Stimulated activated naive CD8-positive, alpha-beta T cell treated with anti-CD3 and anti-CD28 coated beads, Interleukin-15, Interleukin-2, amounts not matched to agents 100 ng/mL and 50 ng/mL, for 24 hours (primary cell): ENCODE results near the gene GNA12.
"Not testable (repeated sequence)": the region's sequence is repeated elsewhere in the genome, so short reads cannot be mapped to it uniquely, and the experiment has no call there.

Experiments used
- H3K27ac Mint-ChIP-seq: one replicate; pipeline ENCODE4 v1.8.0; 2021; ENCODE audit warnings: mild to moderate bottlenecking, mixed read lengths
- H3K27me3 Mint-ChIP-seq: one replicate; pipeline ENCODE4 v1.8.0; 2021; ENCODE audit warnings: mixed read lengths
- H3K36me3 Mint-ChIP-seq: one replicate; pipeline ENCODE4 v1.8.0; 2021; ENCODE audit warnings: low read depth, mixed read lengths
- H3K4me1 Mint-ChIP-seq: one replicate; pipeline ENCODE4 v1.8.0; 2021; ENCODE audit warnings: low read depth, mixed read lengths
- H3K4me3 Mint-ChIP-seq: one replicate; pipeline ENCODE4 v1.8.0; 2021; ENCODE audit warnings: mild to moderate bottlenecking, mixed read lengths
- H3K9me3 Mint-ChIP-seq: one replicate; pipeline ENCODE4 v1.8.0; 2021; ENCODE audit warnings: mixed read lengths

GNA12 gene

GRCh38 chr7:2689343-2689847 lies 154.7 kb downstream of the GNA12 start:
- H3K27ac Mint-ChIP-seq: no peak overlapping the region
- no peaks in the 10 kb centered on the region for H3K36me3 Mint-ChIP-seq
- no peaks in the 10 kb centered on the region for H3K9me3 Mint-ChIP-seq
- H3K27me3 Mint-ChIP-seq: peaks cover 41% of the 10 kb centered on the region
- H3K4me3 Mint-ChIP-seq: no peak overlapping the region
- H3K4me1 Mint-ChIP-seq: peaks cover 13% of the 10 kb centered on the region

GRCh38 chr7:2688409-2689342 lies 155.4 kb downstream of the GNA12 start:
- Mint-ChIP-seq H3K27ac (no peak overlapping the region), H3K27me3 (peaks cover 44% of the 10 kb centered on the region), H3K4me3 (peak overlapping the region; percentile 60), H3K36me3 (no peaks in the 10 kb centered on the region), H3K9me3 (no peaks in the 10 kb centered on the region), H3K4me1 (peaks cover 13% of the 10 kb centered on the region)

DNA sequence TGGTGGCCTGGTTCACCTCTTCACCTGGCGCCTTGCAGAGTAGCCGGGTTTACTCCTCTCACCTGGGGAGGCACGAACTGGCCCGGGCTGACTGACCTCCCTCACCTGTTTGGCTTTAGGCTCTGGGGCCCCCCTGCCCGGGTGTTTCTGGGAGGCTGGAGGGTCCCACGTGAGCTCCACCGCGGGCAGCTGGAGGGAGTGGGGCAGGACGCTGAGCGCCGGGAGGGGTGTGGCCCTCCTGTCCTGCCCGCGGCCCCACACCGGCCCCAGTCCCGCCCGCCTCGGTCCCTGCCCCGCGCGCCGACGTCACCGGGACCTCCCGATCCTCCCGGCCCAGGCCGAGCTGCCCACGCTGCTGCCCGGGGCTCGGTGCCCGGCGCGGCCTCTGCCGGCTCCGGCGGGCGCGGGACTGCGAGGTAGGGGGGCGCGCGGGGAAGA lies 156.2 kb downstream of the GNA12 start, which contains the start of gene AMZ1:
AMZ1 (plus strand) TSS at position 322 of the 438 bp plus-strand sequence. CDS start 12,250 bp downstream, outside the sequence.
- H3K9me3 Mint-ChIP-seq: no peaks in the 10 kb centered on the region
- H3K27me3 Mint-ChIP-seq: peaks cover 46% of the 10 kb centered on the region
- H3K27ac Mint-ChIP-seq: no peak within 1 kb of the TSS
- H3K36me3 Mint-ChIP-seq: no peaks in the 10 kb centered on the region
- H3K4me1 Mint-ChIP-seq: peaks cover 13% of the 10 kb centered on the region
- H3K4me3 Mint-ChIP-seq: peak within 1 kb of the TSS; percentile 60

- Mint-ChIP-seq H3K4me3 (no peak overlapping the region), H3K27ac (no peak overlapping the region), H3K9me3 (no peaks in the 10 kb centered on the region), H3K4me1 (peaks cover 13% of the 10 kb centered on the region), H3K27me3 (peaks cover 47% of the 10 kb centered on the region), H3K36me3 (no peaks in the 10 kb centered on the region)
These were observed 156.7 kb downstream of the GNA12 start for GRCh38 chr7:2687338-2687869.

GRCh38 chr7:2686101-2686500 lies 158.0 kb downstream of the GNA12 start:
- peaks cover 13% of the 10 kb centered on the region for H3K4me1 Mint-ChIP-seq
- no peaks in the 10 kb centered on the region for H3K36me3 Mint-ChIP-seq
- no peak overlapping the region for H3K27ac Mint-ChIP-seq
- peaks cover 45% of the 10 kb centered on the region for H3K27me3 Mint-ChIP-seq
- H3K4me3 Mint-ChIP-seq: no peak overlapping the region
- H3K9me3 Mint-ChIP-seq: no peaks in the 10 kb centered on the region

DNA sequence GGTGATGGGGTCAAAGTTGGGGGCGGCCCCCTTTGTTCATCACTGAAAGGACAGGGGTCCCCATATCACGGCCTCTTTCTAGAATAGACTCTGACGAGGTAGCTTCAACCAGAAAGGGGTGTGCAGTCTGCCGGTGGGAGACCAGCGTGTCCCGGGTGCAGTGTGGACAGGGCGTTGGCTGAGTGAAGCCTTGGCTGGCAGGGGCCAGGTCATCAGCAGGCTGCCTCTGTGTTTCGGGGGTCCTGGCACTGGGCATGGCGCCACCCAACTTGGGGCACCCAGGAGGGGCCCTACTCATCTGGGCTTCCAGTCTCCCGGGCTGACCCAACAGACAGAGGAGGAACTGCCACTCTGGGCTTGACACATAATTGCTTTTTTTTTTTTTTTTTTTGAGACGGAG lies 159.6 kb downstream of the GNA12 start:
- H3K9me3 Mint-ChIP-seq: no peaks in the 10 kb centered on the region

DNA sequence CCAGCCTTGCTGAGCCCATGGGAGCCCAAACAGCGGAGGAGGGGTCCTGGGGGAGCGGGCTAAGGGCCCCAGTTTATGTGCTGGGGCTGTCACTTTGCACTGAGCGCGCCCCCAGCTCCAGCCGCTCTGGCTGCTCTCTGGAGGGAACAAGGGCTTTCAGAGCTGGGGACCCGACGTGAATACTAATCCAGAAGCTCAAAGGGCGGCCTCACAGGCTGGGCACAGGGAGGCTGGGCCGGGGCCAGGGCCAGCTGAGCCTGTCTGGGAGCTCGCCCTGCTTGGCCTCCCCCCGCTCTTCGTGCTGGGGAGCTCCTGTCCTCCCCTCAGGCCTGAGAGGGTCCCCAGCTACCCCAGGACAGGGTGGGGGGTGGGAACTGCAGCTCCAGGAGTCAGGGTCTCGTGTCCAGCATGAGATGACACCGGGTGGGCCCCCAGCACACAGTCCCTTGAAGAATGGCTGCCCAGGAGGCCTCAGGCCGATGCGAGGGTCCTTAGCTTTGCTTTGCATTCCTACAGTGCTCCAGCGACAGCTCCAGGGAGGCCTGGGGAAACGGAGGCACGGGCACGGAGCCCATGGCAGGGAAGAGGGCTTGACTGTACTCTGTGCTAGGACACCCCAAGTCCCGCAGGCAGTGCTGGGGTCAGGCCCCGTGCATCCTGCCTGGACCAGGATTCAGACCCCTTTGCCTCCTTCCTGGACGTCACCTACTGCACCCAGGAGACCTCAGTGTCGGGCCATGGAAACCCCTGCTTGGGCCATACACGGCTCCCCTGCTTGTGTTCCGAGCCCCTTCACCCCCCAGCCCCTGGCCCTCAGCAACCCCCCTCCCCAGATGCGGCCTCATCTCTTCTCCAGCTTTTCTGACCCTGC lies 161.9 kb downstream of the GNA12 start:
- Mint-ChIP-seq H3K9me3 (no peaks in the 10 kb centered on the region), H3K36me3 (no peaks in the 10 kb centered on the region), H3K27me3 (peaks cover 20% of the 10 kb centered on the region), H3K4me3 (no peak overlapping the region), H3K4me1 (no peaks in the 10 kb centered on the region), H3K27ac (no peak overlapping the region)

More for the DNA sequence above, 159.6 kb downstream of the GNA12 start:
- H3K27ac Mint-ChIP-seq: no peak overlapping the region
- peaks cover 8% of the 10 kb centered on the region for H3K4me1 Mint-ChIP-seq
- no peaks in the 10 kb centered on the region for H3K36me3 Mint-ChIP-seq
- H3K27me3 Mint-ChIP-seq: peaks cover 34% of the 10 kb centered on the region
- no peak overlapping the region for H3K4me3 Mint-ChIP-seq

GRCh38 chr7:2680792-2681490 lies 163.2 kb downstream of the GNA12 start:
- no peaks in the 10 kb centered on the region for H3K9me3 Mint-ChIP-seq
- H3K36me3 Mint-ChIP-seq: no peaks in the 10 kb centered on the region
- no peaks in the 10 kb centered on the region for H3K4me1 Mint-ChIP-seq
- peaks cover 12% of the 10 kb centered on the region for H3K27me3 Mint-ChIP-seq
- H3K4me3 Mint-ChIP-seq: no peak overlapping the region
- no peak overlapping the region for H3K27ac Mint-ChIP-seq

DNA sequence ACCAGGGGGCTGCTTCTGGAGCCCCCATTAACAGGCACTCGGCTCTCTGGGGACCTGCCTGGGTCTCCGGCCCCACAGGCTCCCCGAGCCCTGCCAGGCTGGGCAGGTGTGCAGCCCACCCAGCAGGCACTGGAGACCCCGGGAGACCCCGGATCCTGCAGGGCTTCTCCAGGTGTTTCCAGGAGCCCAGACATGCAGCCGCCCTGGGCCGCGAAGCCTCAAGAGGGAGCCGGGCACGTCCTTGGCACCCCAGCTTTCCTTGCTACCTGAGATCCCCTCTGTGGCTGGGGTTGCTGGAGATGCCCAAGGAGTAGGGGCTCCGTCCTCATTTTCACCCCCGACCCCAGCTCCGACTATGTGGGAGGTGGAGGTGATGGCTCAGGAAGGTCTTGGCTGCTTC lies 163.9 kb downstream of the GNA12 start:
- Mint-ChIP-seq H3K27me3 (peaks cover 9% of the 10 kb centered on the region), H3K36me3 (no peaks in the 10 kb centered on the region), H3K27ac (no peak overlapping the region), H3K4me1 (no peaks in the 10 kb centered on the region), H3K4me3 (no peak overlapping the region), H3K9me3 (no peaks in the 10 kb centered on the region)

GRCh38 chr7:2679135-2680127 lies 164.7 kb downstream of the GNA12 start:
- H3K27me3 Mint-ChIP-seq, H3K27ac Mint-ChIP-seq, H3K4me1 Mint-ChIP-seq, H3K9me3 Mint-ChIP-seq, H3K36me3 Mint-ChIP-seq, H3K4me3 Mint-ChIP-seq: not testable (repeated sequence)

GRCh38 chr7:2678454-2678853 lies 165.7 kb downstream of the GNA12 start:
- H3K4me3 Mint-ChIP-seq, H3K36me3 Mint-ChIP-seq, H3K4me1 Mint-ChIP-seq, H3K9me3 Mint-ChIP-seq, H3K27ac Mint-ChIP-seq: not testable (repeated sequence)
- H3K27me3 Mint-ChIP-seq: peaks cover 11% of the 10 kb centered on the region
